ENCODE measurements around the gene LSR.

LSR gene

DNA sequence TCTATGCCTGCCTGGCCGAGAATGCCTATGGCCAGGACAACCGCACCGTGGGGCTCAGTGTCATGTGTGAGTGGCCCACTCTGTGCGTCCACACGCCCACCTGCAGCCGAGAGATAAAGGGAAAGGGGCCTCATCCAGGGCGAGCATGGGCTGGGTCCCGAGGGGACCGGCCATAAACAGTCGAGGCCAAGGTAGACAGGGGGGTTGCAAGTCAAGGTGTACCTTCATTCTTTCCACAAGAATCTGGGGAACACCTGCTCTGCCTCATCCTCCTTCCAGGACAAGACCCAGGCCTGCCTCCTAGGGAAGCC is 51.5 kb downstream of the LSR start:
- DNase-seq: no peak

DNA sequence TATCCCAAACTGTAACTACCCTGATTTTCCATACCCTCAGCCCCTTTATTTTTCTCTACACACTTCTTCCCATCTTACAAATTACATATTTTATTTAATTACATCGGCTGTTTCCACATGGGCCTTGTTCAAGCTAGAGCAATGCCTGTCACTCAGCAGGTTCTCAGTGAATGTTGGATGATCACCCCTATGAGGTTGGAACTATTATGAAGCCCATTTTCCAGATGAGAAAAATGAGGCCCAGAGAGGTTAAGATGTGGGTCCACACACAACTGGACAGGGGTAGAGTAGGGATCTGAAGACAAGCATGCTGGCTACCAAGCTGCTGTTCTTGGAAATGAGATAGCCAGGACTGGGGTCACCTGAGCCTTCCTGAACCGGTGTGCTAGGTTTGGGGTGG is 53.2 kb downstream of the LSR start:
- DNase-seq: no peak

DNA sequence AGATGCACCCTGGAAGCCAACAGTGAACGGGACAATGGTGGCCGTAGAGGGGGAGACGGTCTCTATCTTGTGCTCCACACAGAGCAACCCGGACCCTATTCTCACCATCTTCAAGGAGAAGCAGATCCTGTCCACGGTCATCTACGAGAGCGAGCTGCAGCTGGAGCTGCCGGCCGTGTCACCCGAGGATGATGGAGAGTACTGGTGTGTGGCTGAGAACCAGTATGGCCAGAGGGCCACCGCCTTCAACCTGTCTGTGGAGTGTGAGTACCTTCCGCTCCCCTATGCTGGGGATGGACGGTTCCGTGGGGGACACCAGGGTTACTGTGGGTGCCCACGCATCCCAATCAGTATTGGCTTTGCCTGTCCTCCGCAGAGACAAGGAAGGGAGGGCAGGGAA is 53.6 kb downstream of the LSR start:
- no peak for DNase-seq

DNA sequence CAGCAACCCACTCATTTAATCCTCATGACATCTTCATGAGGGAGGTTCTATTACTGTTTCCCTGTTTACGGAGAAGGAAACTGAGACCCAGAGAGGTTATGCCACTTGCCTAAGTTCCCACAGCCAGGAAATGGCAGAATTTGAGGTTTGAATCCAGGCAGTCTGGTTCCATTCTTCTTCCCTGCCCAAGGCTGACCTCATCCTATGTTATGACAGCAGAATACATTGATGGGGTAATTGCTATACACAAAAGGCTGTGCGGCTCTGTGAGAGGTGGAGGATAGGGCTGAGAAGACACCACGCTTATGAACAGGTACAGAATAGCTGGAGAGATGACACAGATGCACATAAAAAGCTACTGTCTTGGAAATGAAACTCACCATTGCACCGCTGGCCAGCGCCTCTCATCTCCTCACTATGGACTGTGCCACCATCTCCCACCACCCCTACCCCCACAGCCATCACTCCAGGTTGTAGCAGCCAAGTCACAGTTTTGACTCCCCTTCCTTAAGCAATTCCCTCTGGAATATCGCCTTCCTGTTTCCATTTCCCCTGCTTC is 54.6 kb downstream of the LSR start:
- DNase-seq: no peak

DNA sequence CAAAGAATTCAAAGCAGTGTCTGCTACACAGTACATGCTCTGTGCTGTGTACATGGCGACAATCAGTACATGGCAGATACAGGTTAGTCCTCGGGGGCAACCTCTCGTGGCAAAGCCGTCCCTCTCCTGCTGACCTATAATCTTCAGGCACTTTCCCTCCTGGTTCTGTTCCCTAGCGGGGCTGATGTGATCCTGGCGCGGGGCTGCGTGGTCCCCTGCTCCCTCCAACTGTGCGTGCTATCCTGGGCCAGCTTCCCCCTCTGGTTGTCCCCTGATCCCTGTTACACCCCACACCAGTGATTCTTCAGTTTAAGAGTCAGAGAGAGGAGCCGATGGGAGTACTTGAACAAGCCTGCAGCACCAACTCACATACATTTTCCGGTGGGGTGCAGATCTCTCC is 55.2 kb downstream of the LSR start:
- no peak for DNase-seq

DNA sequence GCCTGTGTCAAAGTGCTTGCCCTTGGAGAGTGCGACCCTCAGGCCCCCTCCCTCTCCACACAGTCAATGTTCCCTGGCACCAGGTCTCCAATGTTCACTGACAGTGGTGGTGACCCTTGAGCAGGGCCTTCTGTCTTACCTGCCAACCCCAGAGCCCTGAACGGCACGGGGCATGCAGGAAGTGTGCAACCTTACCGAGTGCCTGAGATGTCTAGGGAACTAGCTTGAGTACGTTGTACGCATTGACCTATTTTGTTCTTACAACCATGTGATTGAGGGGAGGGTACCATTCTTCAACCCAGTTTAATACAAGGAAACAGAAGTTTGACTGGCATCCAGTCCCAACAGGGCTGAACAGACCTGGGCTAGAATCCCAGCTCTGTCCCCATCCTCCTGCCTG is 56.4 kb downstream of the LSR start:
- DNase-seq: no peak

DNA sequence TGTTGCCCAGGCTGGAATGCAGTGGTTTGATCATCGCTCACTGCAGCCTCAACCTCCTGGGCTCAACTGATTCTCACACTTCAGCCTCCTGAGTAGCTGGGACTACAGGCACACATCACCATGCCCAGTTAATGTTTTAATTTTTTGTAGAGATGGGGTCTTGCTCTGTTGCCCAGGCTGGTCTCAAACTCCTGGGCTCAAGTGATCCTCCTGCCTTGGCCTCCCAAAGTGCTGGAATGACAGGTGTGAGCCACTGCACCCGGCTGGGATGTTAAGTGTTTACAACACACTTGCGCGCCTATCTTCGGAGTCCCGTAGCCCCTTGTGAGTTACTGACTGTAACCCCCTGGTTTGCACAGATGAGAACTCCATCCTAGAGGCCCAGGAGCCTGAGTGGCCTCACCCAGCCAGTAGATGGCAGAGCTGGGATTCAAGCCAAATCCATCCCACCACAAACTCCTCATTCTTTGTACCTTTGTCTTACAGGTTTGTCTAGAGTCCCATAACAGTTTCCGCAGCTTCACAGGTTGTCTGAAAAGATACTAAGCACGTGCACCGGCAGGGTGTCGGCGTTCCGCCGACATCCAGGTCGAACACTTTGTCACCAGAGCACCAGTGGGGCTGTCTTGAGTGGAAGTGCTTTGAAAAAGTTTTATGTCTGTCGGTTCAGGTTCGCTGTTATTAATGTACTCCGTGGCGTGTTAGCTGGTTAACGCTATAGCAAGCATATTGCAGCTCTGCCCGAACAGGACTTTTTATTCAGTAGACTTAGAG is 57.9 kb downstream of the LSR start:
- DNase-seq: no peak

DNA sequence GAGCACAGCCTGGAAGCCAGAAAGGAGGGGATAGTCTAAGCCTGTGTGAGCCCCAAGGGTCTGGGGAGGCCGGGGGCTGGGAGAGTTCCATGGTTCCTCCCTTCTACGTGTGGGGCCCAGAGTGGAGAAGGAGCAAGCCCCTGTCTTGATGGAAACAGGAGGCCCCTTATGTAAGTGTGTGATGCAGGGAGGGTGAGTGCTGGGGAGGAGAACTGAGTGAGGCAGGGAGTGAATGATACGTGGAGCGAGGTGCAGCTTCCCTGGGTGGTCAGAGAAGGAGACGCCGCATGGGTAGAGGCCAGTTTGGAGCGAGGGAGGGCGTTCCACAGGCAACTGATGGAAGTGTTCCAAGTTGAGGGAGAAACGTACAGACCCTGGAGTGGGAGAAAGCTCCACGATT is 59.1 kb downstream of the LSR start:
- DNase-seq: no peak

DNA sequence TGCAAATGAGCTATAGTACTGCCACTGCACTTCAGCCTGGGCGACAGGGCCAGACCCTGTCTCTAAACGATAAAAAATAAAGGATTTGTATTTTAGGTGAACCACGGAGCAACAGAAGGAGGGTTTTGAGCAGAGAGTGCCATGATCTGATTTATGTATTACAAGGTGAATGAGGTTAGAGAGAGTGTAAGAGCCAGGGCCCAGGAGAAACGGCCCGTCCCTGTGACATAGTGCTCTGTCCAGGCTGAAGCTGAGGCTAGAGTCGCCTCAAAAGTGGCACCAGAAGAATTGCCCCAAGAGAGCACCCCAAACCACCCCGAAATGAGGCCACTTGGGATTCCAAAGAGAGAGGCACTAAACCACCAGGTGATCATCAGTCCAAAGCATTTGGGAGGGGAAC is 60.1 kb downstream of the LSR start:
- DNase-seq: no peak

DNA sequence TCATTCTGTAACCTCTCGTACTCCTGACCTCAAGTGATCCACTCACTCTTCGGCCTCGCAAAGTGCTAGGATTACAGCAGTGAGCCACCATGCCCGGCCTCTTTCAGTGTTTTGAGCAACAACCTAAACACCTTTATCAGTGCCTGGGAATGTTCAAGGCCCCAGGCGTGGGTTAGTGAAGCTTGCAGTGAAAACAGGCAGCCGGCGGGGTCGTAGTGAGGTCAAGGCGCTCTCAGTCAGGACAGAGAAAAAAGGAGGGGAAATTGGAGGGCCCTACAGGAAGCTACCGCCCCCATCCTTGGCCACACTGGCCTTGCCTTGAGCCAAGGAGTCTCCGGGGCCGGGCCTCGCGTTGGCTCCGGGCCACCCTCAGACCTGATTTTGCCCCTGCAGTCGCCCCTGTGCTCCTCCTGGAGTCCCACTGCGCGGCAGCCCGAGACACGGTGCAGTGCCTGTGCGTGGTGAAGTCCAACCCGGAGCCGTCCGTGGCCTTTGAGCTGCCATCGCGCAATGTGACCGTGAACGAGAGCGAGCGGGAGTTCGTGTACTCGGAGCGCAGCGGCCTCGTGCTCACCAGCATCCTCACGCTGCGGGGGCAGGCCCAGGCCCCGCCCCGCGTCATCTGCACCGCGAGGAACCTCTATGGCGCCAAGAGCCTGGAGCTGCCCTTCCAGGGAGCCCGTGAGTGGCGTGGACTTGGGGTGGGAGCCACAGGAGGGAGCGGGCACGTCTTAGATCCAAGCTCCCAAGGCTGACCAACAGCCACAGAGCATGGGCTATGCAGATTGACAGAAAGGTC is 60.9 kb downstream of the LSR start:
- DNase-seq: no peak

DNA sequence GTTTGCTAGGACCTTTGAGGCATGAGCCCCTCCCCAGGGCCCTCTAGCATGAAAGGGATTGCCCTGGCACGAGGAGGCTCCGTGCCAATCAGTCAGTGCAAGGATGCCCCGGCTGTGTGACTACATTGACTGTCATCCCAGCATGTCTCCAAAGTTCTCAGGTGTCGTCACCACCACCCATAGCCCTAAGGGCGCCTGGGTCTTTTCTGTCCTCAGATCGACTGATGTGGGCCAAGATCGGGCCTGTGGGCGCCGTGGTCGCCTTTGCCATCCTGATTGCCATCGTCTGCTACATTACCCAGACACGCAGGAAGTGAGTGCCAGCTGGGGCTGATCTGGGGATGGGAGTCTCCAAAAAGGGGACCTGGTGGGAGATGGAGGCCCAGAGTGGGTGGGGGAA is 61.5 kb downstream of the LSR start:
- no peak for DNase-seq

DNA sequence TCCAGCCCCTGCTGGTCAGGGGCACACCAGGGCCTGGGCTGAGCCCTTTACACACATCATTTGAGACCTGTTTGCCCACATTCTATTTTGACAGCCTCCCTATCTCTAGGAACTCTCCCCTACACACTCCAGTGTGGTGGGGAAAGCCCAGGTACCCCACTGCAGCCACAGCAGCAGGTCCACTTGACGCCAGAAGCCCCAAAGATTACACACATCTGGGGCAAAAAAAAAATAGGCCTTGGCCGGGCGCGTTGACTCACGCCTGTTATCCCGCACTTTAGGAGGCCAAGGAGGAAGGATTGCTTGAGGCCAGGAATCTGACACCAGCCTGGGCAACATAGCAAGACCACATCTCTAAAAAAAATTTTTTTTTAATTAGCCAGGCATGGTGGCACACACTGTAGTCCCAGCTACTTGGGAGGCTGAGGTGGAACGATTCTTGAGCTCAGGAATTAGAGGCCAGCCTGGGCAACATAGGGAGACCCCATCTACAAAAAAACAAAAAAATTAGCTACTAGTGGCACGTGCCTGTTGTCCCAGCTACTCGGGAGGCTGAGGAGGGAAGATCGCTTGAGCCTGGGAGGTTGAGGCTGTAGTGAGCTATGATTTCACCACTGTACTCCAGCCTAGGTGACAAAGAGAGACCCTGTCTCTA is 62.1 kb downstream of the LSR start:
- no peak for DNase-seq

DNA sequence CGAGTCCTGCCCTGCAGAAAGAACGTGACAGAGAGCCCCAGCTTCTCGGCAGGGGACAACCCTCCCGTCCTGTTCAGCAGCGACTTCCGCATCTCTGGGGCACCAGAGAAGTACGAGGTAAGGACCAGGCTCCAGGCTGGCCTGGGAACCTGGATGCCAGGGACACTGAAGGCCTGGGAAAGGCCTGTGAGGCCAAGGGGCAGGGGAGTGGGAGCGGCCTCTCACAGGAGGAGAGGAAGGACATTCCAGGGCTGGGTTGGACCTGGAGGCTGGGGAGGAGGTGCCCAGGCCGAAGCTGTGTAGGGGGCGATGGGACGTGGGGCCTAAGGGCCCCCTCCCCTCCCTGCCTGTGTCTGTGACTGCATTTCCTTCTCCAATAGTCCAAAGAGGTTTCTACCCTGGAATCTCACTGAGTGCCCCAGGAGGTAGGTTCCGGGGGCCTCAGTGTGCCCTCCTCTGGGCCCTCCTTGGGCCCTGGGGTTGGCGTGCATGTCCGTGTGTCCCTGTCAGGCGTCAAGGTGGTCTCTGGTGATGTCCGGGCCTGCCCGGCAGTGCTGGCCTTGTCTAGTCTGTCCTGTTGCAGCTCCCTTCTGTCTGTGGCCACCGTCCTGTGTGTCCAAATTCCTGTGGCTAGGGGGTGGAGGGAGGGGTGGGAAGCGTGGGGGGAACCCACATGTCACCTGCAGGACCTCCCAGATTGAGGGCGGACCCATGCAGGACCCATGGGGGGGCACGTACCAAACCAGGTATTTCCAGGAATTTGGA is 63.3 kb downstream of the LSR start:
- DNase-seq: no peak

DNA sequence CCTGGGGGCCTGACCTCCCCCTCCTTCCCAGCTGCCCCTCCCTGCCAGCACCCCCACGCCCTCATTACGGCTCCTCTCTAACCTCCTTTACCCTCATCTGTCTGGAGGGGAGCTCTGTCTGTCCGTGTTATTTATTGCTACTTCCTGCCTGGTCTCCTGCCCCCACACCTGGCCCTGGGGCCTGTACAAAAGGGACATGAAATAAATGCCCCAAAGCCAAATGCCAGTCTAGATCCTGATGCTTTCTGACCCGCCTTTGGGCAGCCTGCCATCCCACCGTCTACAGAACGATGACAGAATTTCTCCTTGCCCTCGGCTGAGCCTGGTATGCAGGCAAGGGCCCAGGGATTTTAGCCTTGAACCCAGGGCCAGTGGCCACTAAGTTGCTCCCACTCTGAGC is 64.8 kb downstream of the LSR start:
- DNase-seq: no peak

DNA sequence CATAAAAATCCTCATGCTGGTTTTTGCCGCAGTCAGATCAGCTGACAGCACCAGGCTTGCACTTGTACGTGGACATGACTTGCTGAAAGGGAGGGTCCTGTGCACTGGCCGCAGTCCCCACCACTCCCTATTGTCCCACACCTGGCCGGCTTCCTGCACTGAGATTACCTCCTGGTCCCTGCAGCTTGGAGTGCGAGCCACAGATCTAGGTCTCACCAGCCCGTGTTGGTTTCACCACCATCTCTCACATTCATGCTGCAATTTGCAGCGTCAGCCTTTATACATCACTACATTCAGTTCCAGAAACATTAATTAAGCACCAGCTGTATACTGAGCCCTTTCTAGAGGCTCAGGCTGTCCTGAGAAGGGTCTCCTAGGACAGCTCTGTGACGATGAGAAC is 65.2 kb downstream of the LSR start:
- no peak for DNase-seq

DNA sequence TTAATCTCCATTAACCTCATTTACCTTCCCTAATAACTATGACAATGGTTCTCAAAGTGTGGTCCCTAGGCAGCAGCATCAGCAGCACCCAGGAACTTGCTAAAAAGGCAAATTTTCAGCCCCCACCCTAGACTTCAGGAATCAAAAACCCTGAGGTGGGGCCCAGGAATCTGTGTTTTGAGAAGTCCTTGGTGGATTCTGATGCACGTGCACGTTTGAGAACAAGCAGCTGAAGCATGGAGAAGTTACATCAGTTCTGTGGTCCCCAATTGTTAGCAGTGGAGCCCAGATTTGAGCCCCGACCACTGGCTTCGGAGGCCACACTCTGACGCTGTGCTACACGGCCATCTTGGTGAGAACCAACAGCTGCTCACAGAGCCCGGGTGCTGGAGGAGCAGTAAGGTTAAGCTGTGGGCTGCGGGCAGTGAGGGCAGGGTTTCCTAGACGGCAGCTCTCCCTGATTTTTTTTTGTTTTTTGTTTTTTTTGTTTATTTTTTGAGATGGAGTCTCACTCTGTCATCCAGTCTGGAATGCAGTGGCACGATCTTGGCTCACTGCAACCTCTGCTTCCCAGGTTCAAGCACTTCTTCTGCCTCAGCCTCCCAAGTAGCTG is 66.2 kb downstream of the LSR start:
- DNase-seq: no peak

DNA sequence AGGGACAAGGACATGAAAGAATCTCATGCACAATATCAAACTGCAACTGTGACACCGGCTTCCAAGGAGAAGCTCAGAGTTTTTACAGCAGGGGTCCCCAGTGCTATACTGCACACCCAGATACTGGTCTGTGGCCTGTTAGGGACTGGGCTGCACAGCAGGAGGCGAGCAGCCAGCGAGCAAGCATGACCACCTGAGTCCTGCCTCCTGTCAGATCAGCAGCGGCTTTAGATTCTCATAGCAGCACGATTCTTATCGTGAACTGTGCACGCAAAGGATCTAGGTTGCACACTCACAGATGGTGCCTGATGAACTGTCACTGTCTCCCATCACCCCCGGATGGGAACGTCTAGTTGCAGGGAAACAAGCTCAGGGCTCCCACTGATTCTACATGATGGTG is 67.1 kb downstream of the LSR start:
- DNase-seq: no peak

DNA sequence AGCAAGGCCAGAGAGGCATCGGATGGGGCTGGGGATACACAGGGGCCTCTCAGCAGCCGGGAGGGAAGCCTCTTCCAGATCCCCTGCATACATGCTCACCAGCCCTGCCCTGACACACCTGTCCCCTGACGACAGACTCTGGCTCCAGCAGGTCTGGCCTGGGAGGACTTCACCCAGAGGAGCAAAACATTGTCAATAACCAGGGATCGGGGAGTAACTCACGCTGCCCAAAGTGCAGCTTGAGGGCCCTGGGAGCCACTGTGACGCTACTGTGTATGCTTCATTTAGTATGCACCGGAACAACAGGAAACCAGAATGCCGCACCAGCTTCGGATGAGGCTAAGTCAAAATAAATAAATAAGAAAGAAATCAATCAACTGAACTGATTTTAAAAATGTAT is 67.8 kb downstream of the LSR start:
- no peak for DNase-seq

Data from hypothalamus (tissue), 51 donors.